DMS114 treated with DMSO at 0.1 percent for 48 hours (cell line): Measurements from ENCODE around the gene TMEM144.
"Not testable (repeated sequence)": the region's sequence is repeated elsewhere in the genome, so short reads cannot be mapped to it uniquely, and the experiment has no call there.

Source experiments
- DNase-seq: peaks from one replicate; lab custom pipeline; 2025; ENCODE audit not compliant: unreplicated experiment; lab: John Stamatoyannopoulos, UW

The TMEM144 gene

GRCh38 chr4:158190718-158191117 lies 19.6 kb upstream of the TMEM144 start:
- no peak for DNase-seq

- DNase-seq = no peak
Measured at GRCh38 chr4:158192439-158193158, 17.7 kb upstream of the TMEM144 start.

- DNase-seq = peak; percentile 18
Measured at GRCh38 chr4:158193171-158193749, 17.0 kb upstream of the TMEM144 start.

- DNase-seq = no peak
Measured at GRCh38 chr4:158195297-158195696, 15.0 kb upstream of the TMEM144 start.

- no peak for DNase-seq
Measured at GRCh38 chr4:158197194-158197776, 13.0 kb upstream of the TMEM144 start.

GRCh38 chr4:158200214-158200613 lies 10.1 kb upstream of the TMEM144 start:
- no peak for DNase-seq

- no peak for DNase-seq
Measured at GRCh38 chr4:158201322-158201721, 9.0 kb upstream of the TMEM144 start.

GRCh38 chr4:158201876-158202275 lies 8.4 kb upstream of the TMEM144 start:
- no peak for DNase-seq

GRCh38 chr4:158202481-158202880 lies 7.8 kb upstream of the TMEM144 start:
- DNase-seq = no peak

- DNase-seq = no peak
Measured at GRCh38 chr4:158203436-158203835, 6.8 kb upstream of the TMEM144 start.

- DNase-seq = no peak
Measured at GRCh38 chr4:158203929-158204328, 6.4 kb upstream of the TMEM144 start.

- no peak for DNase-seq
Measured at GRCh38 chr4:158208963-158209640, 1.2 kb upstream of the TMEM144 start.

- no peak for DNase-seq
Measured at GRCh38 chr4:158211222-158211621, 936 bp downstream of the TMEM144 start.

- no peak for DNase-seq
Measured at GRCh38 chr4:158213466-158213865, 3.2 kb downstream of the TMEM144 start.

GRCh38 chr4:158214856-158215255 lies 4.6 kb downstream of the TMEM144 start:
- DNase-seq = no peak

GRCh38 chr4:158217763-158218162 lies 7.5 kb downstream of the TMEM144 start:
- no peak for DNase-seq

- DNase-seq = no peak
Measured at GRCh38 chr4:158219623-158220022, 9.3 kb downstream of the TMEM144 start.

- DNase-seq = not testable (repeated sequence)
Measured at GRCh38 chr4:158224318-158224717, 14.0 kb downstream of the TMEM144 start.

- DNase-seq = not testable (repeated sequence)
Measured at GRCh38 chr4:158224999-158225398, 14.7 kb downstream of the TMEM144 start.

GRCh38 chr4:158227880-158228279 lies 17.6 kb downstream of the TMEM144 start:
- not testable (repeated sequence) for DNase-seq

- DNase-seq = not testable (repeated sequence)
Measured at GRCh38 chr4:158228399-158228798, 18.1 kb downstream of the TMEM144 start.

- DNase-seq = no peak
Measured at GRCh38 chr4:158229768-158230167, 19.5 kb downstream of the TMEM144 start.
